HUDEP-2 (cell line): ENCODE data around the gene C12orf43.

Source experiments
- DNase-seq, 76 experiments: peaks; one replicate each; lab custom pipeline; 2025; ENCODE audit not compliant: unreplicated experiment in 76 of 76; lab: John Stamatoyannopoulos, UW

The C12orf43 gene

DNA sequence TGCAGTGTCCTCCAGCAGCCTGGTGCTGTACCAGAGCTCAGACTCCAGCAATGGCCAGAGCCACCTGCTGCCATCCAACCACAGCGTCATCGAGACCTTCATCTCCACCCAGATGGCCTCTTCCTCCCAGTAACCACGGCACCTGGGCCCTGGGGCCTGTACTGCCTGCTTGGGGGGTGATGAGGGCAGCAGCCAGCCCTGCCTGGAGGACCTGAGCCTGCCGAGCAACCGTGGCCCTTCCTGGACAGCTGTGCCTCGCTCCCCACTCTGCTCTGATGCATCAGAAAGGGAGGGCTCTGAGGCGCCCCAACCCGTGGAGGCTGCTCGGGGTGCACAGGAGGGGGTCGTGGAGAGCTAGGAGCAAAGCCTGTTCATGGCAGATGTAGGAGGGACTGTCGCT, 15.2 kb downstream of the C12orf43 start:
- no peak for DNase-seq

DNA sequence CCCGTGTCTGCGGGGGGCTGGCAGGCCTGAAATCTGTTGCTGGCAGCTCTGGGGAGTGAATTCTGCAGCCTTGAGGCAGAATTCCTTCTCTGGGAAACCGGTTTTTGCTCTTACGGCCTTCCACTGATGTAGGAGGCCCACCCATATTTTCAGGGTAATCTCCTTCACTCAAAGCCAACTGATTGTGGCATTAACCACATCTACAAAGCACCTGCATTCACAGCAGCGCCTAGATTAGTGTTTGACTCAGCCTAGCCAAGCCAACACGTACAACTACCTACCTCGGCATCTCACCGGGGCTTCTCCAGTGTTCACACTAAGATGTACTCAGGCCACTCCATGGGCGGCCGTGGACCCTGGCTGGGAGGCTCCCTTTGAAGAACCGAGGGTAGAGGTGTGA, 15.8 kb downstream of the C12orf43 start:
- no peak for DNase-seq

DNA sequence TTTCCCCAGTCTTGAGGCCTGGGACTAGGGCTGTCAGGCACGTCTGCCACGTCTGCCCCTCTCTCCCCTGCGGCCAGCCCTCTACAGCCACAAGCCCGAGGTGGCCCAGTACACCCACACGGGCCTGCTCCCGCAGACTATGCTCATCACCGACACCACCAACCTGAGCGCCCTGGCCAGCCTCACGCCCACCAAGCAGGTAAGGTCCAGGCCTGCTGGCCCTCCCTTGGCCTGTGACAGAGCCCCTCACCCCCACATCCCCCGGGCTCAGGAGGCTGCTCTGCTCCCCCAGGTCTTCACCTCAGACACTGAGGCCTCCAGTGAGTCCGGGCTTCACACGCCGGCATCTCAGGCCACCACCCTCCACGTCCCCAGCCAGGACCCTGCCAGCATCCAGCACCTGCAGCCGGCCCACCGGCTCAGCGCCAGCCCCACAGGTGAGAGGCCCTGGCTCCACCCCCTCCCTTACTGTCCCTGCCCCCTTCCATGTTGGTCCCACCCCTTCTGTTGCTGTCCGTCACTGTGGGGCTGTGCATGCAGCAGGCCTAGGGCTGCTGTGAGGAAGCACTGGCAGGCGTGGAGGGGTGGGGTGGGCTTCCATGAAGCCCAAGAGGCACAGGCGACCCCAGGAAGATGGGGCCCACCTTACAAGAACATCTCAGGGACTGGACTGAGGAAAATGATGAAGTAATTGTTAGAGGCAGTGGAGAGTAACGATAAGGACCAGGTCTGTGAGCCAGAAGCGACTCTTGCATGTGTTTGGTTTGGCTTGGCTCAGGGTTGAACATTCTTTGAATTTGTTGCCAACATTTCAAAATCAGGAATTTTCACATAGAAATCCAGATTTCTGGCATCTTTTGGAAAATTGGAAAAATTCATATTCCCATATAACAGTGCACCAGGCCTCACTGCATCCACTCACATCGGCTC, 16.8 kb downstream of the C12orf43 start:
- no peak for DNase-seq

DNA sequence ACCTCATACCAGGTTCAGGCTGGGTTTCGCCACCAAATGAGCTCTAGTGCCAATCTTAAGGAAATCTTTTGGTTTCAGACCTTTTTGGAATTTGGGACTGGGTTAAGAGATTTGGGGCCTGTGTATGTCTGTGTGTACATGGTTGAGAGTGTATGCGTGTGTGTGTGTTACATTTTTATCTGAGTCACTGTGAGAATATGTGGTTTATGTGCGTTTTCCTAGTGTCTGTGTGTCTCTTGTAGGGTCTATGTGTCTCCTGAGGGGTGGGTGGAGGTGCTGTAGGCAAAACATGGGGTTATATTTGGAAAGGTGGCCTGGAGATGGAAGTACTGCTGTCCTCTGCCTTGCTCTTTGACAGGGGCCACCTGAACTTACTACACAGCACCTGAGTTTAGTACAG, 17.9 kb downstream of the C12orf43 start:
- DNase-seq = no peak

DNA sequence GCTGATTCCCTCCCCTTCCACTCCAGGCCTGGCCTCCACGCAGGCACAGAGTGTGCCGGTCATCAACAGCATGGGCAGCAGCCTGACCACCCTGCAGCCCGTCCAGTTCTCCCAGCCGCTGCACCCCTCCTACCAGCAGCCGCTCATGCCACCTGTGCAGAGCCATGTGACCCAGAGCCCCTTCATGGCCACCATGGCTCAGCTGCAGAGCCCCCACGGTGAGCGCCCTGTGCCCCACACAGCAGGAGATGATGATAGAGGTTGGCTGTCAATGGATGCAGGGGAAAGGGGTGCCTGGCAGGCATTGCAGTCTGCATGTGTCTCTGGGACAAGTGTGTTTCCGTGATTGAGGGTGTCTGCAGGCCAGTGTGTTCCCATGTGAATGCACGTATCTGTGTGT, 18.8 kb downstream of the C12orf43 start:
- no peak for DNase-seq

DNA sequence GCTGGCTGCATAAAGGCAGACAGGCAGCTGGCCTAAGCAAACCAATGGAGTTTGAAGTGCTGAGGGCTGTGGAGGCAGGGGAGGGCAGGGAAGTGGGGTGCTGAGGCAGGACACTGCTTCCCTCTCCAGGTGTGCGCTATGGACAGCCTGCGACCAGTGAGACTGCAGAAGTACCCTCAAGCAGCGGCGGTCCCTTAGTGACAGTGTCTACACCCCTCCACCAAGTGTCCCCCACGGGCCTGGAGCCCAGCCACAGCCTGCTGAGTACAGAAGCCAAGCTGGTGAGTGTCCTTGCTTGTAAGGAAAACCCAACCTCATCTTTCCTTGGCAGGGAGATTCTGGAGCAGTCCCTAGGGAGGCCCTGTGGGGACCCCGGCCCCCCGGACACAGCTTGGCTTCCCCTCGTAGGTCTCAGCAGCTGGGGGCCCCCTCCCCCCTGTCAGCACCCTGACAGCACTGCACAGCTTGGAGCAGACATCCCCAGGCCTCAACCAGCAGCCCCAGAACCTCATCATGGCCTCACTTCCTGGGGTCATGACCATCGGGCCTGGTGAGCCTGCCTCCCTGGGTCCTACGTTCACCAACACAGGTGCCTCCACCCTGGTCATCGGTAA, 20.0 kb downstream of the C12orf43 start:
- DNase-seq = no peak

DNA sequence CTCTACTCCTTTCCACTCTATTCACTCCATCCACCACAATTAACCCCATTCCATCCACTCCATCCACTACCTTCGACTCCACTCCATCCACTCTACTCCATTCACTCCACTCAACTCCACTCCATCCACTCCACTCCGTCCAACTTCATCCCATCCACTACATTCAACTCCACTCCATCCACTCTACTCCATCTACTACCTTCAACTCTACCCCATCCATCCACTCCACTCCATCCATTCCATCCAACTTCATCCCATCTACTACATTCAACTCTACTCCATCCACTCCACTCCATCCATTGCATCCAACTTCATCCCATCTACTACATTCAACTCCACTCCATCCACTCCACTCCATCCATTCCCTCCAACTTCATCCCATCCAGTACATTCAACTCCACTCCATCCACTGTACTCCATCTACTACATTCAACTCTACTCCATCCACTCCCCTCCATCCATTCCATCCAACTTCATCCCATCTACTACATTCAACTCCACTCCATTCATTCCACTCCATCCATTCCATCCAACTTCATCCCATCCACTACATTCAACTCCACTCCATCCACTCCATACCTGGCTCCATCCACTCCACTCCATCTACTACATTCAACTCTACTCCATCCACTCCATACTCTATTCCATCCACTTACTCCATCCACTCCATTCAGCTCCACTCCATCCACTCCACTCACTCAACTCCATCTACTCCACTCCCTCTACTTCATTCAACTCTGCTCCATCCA, 21.5 kb downstream of the C12orf43 start:
- no peak for DNase-seq

DNA sequence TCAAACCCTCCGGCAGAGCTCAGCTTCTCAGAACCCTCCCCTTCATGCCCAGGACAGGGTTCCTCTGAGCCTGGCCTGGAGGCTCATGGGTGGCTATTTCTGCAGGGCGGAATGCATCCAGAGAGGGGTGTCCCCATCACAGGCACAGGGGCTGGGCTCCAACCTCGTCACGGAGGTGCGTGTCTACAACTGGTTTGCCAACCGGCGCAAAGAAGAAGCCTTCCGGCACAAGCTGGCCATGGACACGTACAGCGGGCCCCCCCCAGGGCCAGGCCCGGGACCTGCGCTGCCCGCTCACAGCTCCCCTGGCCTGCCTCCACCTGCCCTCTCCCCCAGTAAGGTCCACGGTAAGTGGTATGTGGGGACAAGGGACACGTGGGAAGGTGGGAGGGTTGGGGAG, 22.2 kb downstream of the C12orf43 start:
- DNase-seq = no peak

DNA sequence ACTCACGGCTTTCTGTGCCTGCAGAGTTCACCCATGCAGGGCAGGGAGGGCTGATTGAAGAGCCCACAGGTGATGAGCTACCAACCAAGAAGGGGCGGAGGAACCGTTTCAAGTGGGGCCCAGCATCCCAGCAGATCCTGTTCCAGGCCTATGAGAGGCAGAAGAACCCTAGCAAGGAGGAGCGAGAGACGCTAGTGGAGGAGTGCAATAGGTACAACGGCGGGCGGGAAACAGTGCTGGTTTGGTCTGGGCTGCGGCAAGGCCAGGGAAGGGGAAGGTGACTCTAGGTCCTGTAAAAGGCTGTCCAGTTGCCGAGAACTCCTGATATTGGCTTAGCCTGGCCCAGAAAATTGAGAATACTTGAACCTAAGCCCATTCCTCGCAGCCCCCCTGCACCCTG, 22.8 kb downstream of the C12orf43 start:
- DNase-seq = no peak

DNA sequence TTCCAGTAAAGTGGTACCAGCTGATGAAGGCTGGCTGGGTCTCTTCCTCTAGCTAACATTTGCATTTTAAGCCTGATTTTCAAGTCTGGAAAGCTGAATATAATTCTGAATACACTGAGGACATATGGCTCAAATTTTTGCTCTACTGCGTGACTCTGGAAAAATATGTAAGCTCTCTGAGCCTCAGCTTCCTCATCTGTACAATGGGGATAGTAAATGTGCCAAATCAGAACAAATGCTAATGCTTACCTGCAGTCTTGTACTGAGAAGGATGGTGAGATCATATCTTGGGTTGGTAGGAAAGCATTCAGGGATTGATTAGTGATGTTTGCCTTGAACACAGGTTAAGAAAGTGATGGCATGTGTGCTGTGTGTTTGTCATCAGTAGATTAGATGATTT, 23.3 kb downstream of the C12orf43 start:
- DNase-seq = no peak

DNA sequence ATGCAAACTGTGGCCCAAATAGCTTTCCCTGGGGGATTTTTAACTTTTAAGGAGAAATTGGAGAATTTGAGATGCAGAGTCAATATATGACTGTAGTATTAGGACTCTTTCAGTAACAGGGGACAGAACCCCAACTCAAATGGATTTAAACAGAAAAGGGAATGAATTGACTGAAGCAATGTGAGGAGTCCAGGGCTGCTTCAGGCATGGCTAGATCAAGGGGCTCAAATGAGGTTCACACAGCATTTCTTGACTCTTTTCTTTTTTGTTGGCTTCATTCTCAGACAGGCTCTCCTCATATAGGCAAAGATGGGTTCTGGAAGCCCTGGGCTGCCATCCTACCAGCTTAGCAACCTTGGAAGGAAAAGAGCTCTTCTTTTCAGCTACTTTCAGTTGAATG, 24.3 kb downstream of the C12orf43 start:
- DNase-seq = no peak

DNA sequence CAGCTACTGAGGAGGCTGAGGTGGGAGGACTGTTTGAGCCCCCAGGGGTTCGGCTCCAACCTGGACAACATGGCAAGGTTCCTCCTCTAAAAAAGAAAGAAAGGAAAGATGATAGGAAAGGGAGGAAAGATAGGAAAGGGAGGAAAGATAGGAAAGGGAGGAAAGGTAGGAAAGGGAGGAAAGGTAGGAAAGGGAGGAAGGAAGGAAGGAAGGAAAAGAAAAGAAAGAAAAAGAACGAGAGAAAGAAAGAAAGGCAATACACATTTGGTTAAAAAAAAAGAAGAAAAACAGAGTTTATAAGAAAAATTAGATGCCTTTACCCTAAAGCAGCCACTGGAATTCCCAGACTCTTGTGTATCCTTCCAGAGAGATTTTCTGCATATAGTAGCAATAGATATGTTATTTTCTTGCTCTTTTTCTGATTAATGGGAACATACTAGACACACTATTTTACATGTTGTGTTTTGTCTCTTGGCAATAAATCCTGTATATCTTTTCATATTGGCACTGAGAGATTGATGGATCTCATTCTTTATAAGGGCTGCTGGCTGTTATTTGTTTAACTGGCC, 25.7 kb downstream of the C12orf43 start:
- DNase-seq = no peak

DNA sequence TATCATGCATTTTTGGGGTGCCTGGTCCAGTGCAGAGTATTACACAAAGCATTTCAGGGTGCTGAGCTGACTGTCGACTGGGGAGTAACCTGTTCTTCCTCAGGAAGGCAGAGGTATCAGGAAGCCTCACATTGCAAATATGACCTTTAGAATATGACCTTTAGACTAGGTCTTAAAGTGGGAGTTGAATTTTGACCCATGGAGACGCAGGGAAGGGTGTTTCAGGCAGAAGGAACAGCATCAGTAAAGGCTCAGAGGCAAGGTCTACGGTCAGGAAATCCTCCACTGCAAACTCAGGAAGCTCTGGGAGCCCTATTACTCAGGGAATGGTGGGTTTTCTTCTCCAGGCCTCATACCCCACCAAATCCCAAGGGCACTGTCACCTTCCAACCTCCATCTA, 26.6 kb downstream of the C12orf43 start:
- DNase-seq = no peak

DNA sequence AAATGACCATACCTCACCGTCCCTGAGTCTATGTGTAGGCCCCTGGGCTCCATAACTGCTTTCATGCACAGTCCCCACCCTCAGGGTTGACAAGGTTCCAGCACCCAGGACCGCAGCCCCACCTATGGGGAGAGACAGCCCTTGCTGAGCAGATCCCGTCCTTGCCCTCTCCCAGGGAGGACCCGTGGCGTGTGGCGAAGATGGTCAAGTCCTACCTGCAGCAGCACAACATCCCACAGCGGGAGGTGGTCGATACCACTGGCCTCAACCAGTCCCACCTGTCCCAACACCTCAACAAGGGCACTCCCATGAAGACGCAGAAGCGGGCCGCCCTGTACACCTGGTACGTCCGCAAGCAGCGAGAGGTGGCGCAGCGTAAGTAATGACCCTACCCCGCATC, 27.6 kb downstream of the C12orf43 start:
- no peak for DNase-seq

DNA sequence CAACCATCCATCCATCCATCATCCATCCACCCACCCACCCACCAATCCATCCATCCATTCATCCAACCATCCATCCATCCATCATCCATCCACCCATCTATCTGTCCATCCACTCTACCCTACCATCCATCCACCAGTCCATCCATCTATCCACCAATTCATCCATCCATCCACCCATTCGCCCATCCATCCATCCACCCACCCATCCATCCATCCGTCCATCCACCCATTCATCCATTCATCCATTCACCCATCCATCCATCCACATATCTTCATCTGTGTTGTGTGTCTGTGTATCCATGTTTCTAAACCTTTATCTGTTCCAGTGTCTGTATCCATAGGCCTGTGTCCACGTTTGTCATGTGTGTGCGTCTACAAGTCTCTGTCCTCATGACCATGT, 28.1 kb downstream of the C12orf43 start:
- DNase-seq = no peak

DNA sequence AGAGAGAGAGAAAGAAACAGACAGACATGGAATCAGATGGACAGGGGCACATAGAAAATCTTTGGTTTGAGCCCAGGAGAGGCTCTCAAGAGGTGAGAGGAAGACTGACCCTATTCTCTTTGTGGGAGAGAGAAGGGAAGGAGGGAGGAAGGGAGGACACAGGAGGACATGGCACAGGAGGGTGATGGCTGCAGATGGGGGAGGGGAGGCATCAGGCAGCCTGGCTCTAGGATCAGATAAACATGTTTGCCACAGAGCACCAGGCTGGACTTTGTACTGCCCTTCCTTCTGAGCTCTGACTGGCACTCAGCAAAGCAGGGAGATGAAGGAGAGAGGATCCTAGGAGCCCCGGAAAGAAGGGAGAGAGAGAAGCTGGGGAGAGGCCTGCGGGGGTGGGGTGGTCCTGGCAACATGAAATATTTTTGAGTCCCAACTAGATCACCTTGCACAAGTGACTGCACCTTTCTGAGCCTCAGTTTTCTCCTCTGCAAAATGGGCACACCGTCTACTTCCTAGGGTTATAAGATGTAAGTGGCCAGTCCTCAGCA, 31.9 kb downstream of the C12orf43 start:
- DNase-seq = no peak

DNA sequence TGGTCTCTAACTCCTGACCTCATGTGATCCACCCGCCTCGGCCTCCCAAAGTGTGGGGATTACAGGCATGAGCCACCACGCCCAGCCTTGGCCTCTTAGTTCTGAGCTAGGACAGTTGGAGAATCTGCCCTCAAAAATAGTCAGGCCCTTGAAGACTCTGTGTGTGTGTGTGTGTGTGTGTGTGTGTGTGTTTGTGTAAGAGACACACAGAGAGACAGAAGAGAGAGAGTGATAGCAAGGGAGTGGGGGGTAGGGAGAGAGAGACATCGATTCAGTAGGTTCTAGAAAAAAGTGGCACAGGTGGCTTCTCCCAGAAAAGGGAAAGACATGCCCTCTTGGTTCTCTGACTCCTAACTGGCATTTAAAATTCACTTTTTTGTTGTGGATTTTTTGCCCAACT, 32.5 kb downstream of the C12orf43 start:
- peak in 1 of 76 experiments; percentile 9 for DNase-seq

DNA sequence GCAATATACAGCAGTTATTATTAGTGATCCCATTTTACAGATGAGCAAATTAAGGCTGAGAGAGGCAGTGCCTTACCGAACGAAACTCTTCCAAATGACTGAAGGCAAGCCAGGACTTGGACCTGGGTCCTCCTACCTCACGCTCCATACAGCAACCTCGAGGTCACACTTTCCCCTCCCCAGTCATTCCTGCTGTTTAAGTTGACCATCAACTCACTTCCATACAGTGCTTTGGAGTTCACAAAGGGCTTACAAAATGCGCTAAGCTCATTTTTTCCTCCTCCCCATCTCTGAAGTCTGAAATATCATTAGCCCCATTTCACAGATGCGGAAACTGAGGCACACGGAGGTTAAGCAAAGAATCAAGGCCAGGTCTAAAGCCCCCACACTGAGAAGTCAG, 33.6 kb downstream of the C12orf43 start:
- DNase-seq = no peak

DNA sequence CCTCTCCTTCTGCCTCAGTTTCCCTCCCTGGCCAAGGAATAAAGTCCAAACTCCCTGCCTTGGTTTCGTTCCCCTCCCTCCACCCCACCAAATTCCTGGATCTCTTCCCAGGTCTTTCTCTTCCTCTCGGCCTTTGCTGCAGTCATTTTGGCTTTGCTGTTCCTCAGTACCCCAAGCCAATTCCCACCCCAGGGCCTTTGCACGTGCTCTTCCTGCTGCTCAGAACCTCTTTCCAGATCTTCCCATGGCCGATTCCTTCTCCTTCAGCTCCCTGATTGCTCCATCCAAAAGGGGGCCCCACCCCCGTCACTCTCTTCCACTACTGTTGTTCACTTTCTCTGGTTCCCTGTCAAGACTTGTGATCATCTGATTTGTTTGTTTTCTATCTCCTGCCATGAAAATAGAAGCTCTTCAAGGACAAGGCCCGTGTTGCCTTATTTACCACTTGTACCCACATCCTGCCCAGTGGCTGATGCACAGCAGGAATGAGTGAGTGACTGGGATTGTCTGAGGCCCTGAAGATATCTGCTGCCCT, 34.8 kb downstream of the C12orf43 start:
- no peak for DNase-seq

DNA sequence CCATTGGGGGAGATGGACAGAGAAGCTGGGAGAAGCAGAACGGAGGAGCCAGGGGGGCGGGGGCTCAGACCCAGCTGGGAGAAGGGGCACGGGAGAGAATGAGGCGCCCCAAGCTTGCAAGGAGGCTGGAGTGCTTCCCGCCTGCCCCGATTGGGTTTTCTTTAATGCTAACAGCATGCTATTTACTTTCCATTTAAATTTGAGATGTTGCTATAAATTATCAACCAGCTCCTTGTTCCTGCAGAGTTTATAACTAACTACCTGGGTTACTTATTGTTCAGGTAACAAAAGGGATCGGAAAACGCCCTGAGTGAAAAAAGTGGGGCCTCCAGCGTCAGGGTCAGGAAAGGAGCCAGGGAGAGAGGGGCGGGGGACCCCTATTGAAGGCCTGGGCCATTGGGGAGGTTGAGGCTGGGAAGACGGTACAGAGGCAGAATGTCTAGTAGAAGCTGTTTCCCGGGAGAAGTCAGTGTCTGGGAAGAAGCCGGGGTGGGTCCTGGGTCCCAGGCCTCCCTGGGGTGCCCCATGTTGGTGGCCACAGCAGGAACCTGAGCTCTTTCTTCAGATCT, 35.4 kb downstream of the C12orf43 start:
- no peak for DNase-seq
